GM18951 (cell line): ENCODE data around the gene ALPL.

ENCODE experiments used
- POLR2A ChIP-seq: IDR thresholded peaks from 4 replicates; pipeline ENCODE4 v1.6.1; 2011; ENCODE audit warnings: mild to moderate bottlenecking; ENCODE audit not compliant: insufficient read length, insufficient read depth; ENCODE audit errors: extremely low read depth
- in situ Hi-C: fragments of 300-500 bp; cut with MboI; formaldehyde crosslinking; loops from one replicate; pipeline ENCODE4 v1.12.0; 2022; ENCODE audit warnings: low sequenced_read_pairs, mixed read lengths, inconsistent platforms; ENCODE audit not compliant: unreplicated experiment

Gene ALPL

GRCh38 chr1:21567241-21568005 is 58.2 kb downstream of the ALPL start:
- no peak for TF ChIP-seq POLR2A
- in situ Hi-C loops, result no loop called here

GRCh38 chr1:21568006-21568746 is 59.0 kb downstream of the ALPL start:
- in situ Hi-C loops, result no loop called here
- TF ChIP-seq POLR2A, result no peak

- TF ChIP-seq POLR2A, result no peak
- in situ Hi-C loops, result no loop called here
Observed at GRCh38 chr1:21568809-21569385, 59.7 kb downstream of the ALPL start.

DNA sequence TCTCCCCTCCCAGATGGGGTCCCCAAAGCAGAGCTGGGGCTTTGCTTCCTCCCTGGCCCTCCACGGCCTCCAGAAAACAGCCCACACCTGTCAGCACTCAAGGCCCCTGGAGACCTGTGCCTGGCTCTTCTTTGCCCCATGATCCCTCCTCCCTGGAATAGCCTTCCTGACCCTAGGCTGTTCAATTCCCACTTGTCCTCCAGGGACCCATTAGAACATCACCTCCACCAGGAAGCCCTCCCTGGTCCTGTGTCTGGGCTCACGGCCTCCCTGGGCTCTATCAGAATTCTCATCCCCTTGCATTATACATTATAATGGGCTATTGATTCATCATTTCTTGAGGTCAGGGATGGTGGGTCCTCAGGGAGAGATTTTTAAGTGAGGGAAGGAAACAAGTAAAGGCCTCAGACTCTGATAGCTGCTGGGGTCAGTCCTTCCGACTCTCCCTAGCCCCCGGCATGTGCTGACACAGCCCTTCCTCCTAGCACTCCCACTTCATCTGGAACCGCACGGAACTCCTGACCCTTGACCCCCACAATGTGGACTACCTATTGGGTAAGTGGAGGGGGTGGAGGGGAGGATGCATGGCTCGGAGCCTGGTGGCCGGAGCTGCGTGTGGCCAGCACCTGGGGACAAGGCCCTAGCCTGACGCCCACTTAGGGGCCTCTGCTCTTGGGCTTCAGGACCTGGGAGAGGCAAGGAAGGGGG is 60.8 kb downstream of the ALPL start:
- TF ChIP-seq POLR2A, result no peak
- in situ Hi-C loops, result no loop called here

- no peak for TF ChIP-seq POLR2A
- in situ Hi-C loops, result no loop called here
Observed at GRCh38 chr1:21570528-21570875, 61.3 kb downstream of the ALPL start.

GRCh38 chr1:21570885-21571284 is 61.7 kb downstream of the ALPL start:
- TF ChIP-seq POLR2A, result no peak
- in situ Hi-C loops, result no loop called here

DNA sequence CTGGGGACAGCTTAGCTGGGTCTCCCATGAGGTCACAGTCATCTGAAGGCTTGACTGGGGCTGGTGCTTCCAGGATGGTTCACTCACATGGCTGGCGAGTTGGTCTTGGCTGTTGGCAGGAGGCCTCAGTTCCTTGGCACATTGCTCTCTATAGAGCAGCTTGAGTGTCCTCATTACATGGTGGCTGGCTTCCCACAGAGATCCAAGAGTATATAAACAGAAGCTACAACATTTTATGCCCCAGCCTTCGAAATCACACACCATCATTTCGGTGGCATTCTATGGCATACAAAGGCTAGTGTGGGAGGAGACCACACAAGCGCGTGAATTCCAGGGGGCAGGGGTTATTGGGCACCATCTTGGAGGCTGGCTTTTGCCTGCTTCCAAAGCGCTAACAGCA is 63.0 kb downstream of the ALPL start:
- TF ChIP-seq POLR2A, result no peak
- in situ Hi-C loops, result no loop called here

- in situ Hi-C loops, result no loop called here
- no peak for TF ChIP-seq POLR2A
Observed at GRCh38 chr1:21572735-21573277, 63.6 kb downstream of the ALPL start.

GRCh38 chr1:21573475-21573874 is 64.3 kb downstream of the ALPL start:
- TF ChIP-seq POLR2A, result no peak
- in situ Hi-C loops, result no loop called here

DNA sequence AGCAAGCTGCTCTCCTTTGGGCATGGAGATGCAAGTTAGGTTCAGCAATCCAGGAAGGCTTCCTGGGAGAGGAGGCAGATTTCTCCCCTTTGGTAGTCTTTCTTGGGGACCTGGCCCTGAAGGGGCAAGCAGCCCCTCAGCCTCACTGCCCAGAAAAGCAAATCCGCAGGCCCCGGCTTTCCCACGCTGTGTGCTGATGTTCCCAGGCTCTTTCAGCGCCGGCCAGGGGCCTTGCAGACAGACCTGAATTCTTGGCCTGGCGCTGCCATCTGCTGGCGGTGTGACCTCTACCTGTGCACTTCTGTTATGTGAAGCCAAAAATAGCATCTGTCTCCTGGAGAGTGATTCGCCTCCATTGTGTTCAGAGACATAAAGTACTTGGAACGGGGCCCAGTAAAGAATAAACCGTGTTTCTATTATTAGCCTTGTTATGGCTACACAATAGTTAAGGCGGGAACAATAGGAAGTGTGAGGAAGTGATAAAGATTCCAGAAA is 64.8 kb downstream of the ALPL start:
- no peak for TF ChIP-seq POLR2A
- in situ Hi-C loops, result no loop called here

- no peak for TF ChIP-seq POLR2A
- in situ Hi-C loops, result no loop called here
Observed at GRCh38 chr1:21574466-21575151, 65.4 kb downstream of the ALPL start.

DNA sequence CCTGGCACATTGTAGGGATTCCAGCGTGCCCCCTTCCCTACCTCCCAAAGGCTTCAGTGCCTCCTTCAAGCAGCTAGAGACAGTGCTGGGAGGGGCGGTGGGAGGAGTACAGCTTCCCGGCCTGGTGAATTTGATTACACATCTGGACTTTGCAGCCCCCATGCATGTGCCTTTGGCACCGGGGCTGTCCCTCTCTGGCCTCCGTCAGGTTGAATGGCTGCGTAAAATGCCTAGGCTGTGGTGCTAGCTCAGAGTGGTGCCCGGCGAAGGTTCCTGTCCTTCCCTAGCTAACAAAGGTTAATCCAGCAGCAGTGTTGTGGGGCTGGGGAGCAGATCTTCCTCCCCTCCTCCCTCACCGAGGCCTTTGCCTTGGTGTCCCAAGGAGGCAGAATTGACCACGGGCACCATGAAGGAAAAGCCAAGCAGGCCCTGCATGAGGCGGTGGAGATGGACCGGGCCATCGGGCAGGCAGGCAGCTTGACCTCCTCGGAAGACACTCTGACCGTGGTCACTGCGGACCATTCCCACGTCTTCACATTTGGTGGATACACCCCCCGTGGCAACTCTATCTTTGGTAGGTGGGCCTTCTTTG is 66.2 kb downstream of the ALPL start:
- in situ Hi-C loops, result no loop called here
- TF ChIP-seq POLR2A, result no peak
